ENCODE results near the gene C20orf96. TPM values are rescaled to one million over a fixed set of nuclear protein-coding genes. Genes with fewer than 3 reads are reported as not detected.

The C20orf96 gene
- total RNA-seq, 2 donors from 2014 or later: 2.0 to 6.2 TPM

- H3K4me3 Mint-ChIP-seq: no peak overlapping the region
- H3K4me1 Mint-ChIP-seq (ENCODE audit: low read depth in 2 of 2): peaks cover 28 to 37% of the 10 kb centered on the region in 2 donors
Measured at GRCh38 chr20:301886-302848, 11.6 kb upstream of the C20orf96 start.

GRCh38 chr20:300345-300990 lies 9.9 kb upstream of the C20orf96 start:
- peaks cover 40 to 52% of the 10 kb centered on the region in 2 donors for H3K4me1 Mint-ChIP-seq (ENCODE audit: low read depth in 2 of 2)
- H3K27me3 Mint-ChIP-seq: no peaks in the 10 kb centered on the region
- peaks cover 18% of the 10 kb centered on the region for H3K36me3 Mint-ChIP-seq
- no peak for DNase-seq (ENCODE audit: low spot score)
- no peak for ATAC-seq
- H3K9me3 Mint-ChIP-seq: no peaks in the 10 kb centered on the region
- no peak overlapping the region for H3K27ac Mint-ChIP-seq
- peak overlapping the region; percentile 98 for H3K4me3 Mint-ChIP-seq

More at GRCh38 chr20:301886-302848, 11.6 kb upstream of the C20orf96 start:
- Mint-ChIP-seq H3K27me3 (no peaks in the 10 kb centered on the region), H3K9me3 (no peaks in the 10 kb centered on the region), H3K36me3 (peaks cover 17% of the 10 kb centered on the region), H3K27ac (no peak overlapping the region)
- DNase-seq (ENCODE audit: low spot score): no peak
- ATAC-seq: no peak

GRCh38 chr20:298776-299391 lies 8.3 kb upstream of the C20orf96 start:
- H3K9me3 Mint-ChIP-seq: no peaks in the 10 kb centered on the region
- peak overlapping the region; percentile 98 to 100 for H3K27ac Mint-ChIP-seq
- peaks cover 40 to 52% of the 10 kb centered on the region in 2 donors for H3K4me1 Mint-ChIP-seq (ENCODE audit: low read depth in 2 of 2)
- peak overlapping the region; percentile 98 for H3K4me3 Mint-ChIP-seq
- ATAC-seq (no peak), DNase-seq (ENCODE audit: low spot score) (no peak)
- H3K36me3 Mint-ChIP-seq: peaks cover 18% of the 10 kb centered on the region
- H3K27me3 Mint-ChIP-seq: no peaks in the 10 kb centered on the region

- DNase-seq (ENCODE audit: low spot score) (peak; percentile 69), ATAC-seq (peak; percentile 36 to 40)
- Mint-ChIP-seq H3K9me3 (no peaks in the 10 kb centered on the region), H3K4me1 (ENCODE audit: low read depth in 2 of 2) (peaks cover 40 to 52% of the 10 kb centered on the region in 2 donors), H3K27me3 (no peaks in the 10 kb centered on the region), H3K27ac (peak overlapping the region; percentile 99 to 100), H3K4me3 (peak overlapping the region; percentile 98), H3K36me3 (peaks cover 18% of the 10 kb centered on the region)
Measured at GRCh38 chr20:297925-298775, 7.6 kb upstream of the C20orf96 start.

GRCh38 chr20:297098-297924 lies 6.8 kb upstream of the C20orf96 start, which contains the start of gene ZCCHC3:
Gene ZCCHC3, plus strand, starts transcription at chr20:297570. Its CDS starts 17 bp downstream, at chr20:297587.
- peak; percentile 91 for DNase-seq (ENCODE audit: low spot score)
- H3K4me3 Mint-ChIP-seq: peak within 1 kb of the TSS; percentile 98
- H3K27ac Mint-ChIP-seq: peak within 1 kb of the TSS; percentile 99 to 100
- ATAC-seq: peak; percentile 91 to 95
- H3K36me3 Mint-ChIP-seq: peaks cover 18% of the 10 kb centered on the region
- no peaks in the 10 kb centered on the region for H3K9me3 Mint-ChIP-seq
- H3K4me1 Mint-ChIP-seq (ENCODE audit: low read depth in 2 of 2): peaks cover 38 to 49% of the 10 kb centered on the region in 2 donors
- H3K27me3 Mint-ChIP-seq: no peaks in the 10 kb centered on the region

- Mint-ChIP-seq H3K9me3 (no peaks in the 10 kb centered on the region), H3K27me3 (no peaks in the 10 kb centered on the region), H3K4me1 (ENCODE audit: low read depth in 2 of 2) (peaks cover 29 to 42% of the 10 kb centered on the region in 2 donors), H3K27ac (peak overlapping the region; percentile 99 to 100), H3K4me3 (peak overlapping the region; percentile 97), H3K36me3 (peaks cover 18% of the 10 kb centered on the region)
- ATAC-seq (no peak), DNase-seq (ENCODE audit: low spot score) (no peak)
Measured at GRCh38 chr20:295804-296203, 5.3 kb upstream of the C20orf96 start.

- Mint-ChIP-seq H3K27ac (no peak overlapping the region), H3K36me3 (peaks cover 18% of the 10 kb centered on the region), H3K9me3 (no peaks in the 10 kb centered on the region), H3K4me1 (ENCODE audit: low read depth in 2 of 2) (peaks cover 29 to 37% of the 10 kb centered on the region in 2 donors), H3K27me3 (no peaks in the 10 kb centered on the region), H3K4me3 (no peak overlapping the region)
- DNase-seq (ENCODE audit: low spot score) (no peak), ATAC-seq (no peak)
Measured at GRCh38 chr20:294602-295001, 4.1 kb upstream of the C20orf96 start.

- ATAC-seq (no peak), DNase-seq (ENCODE audit: low spot score) (no peak)
- Mint-ChIP-seq H3K27me3 (no peaks in the 10 kb centered on the region), H3K9me3 (no peaks in the 10 kb centered on the region), H3K4me1 (ENCODE audit: low read depth in 2 of 2) (peaks cover 8 to 9% of the 10 kb centered on the region in 2 donors), H3K27ac (no peak overlapping the region), H3K36me3 (no peaks in the 10 kb centered on the region), H3K4me3 (no peak overlapping the region)
Measured at GRCh38 chr20:289693-290083, 862 bp downstream of the C20orf96 start.

GRCh38 chr20:288956-289692 lies 1.4 kb downstream of the C20orf96 start:
- H3K27me3 Mint-ChIP-seq: no peaks in the 10 kb centered on the region
- H3K27ac Mint-ChIP-seq: no peak overlapping the region
- H3K9me3 Mint-ChIP-seq: no peaks in the 10 kb centered on the region
- H3K36me3 Mint-ChIP-seq: no peaks in the 10 kb centered on the region
- DNase-seq (ENCODE audit: low spot score) (no peak), ATAC-seq (no peak)
- H3K4me1 Mint-ChIP-seq (ENCODE audit: low read depth in 2 of 2): peaks cover 8 to 9% of the 10 kb centered on the region in 2 donors
- H3K4me3 Mint-ChIP-seq: no peak overlapping the region

GRCh38 chr20:286508-286907 lies 4.0 kb downstream of the C20orf96 start:
- H3K9me3 Mint-ChIP-seq: no peaks in the 10 kb centered on the region
- H3K36me3 Mint-ChIP-seq: no peaks in the 10 kb centered on the region
- peaks cover 8 to 9% of the 10 kb centered on the region in 2 donors for H3K4me1 Mint-ChIP-seq (ENCODE audit: low read depth in 2 of 2)
- no peak overlapping the region for H3K4me3 Mint-ChIP-seq
- H3K27ac Mint-ChIP-seq: no peak overlapping the region
- ATAC-seq (no peak), DNase-seq (ENCODE audit: low spot score) (no peak)
- no peaks in the 10 kb centered on the region for H3K27me3 Mint-ChIP-seq

GRCh38 chr20:284172-284571 lies 6.4 kb downstream of the C20orf96 start:
- no peaks in the 10 kb centered on the region for H3K9me3 Mint-ChIP-seq
- H3K4me3 Mint-ChIP-seq: no peak overlapping the region
- ATAC-seq (no peak), DNase-seq (ENCODE audit: low spot score) (no peak)
- H3K27ac Mint-ChIP-seq: no peak overlapping the region
- H3K4me1 Mint-ChIP-seq (ENCODE audit: low read depth in 2 of 2): peaks cover 4% of the 10 kb centered on the region in 2 donors
- H3K36me3 Mint-ChIP-seq: no peaks in the 10 kb centered on the region
- no peaks in the 10 kb centered on the region for H3K27me3 Mint-ChIP-seq

Measured in natural killer cell treated with Interleukin-12 subunit alpha and Interleukin-12 subunit beta and Interleukin-15 and Interleukin-18, amount 100 ng/mL, for 72 hours (primary cell).